ENCODE results near the gene OR10G3.

GRCh38 chr14:21529515-21529914 is 50.4 kb downstream of the OR10G3 start:
- TF ChIP-seq CTCF (conservative IDR thresholded peaks at IDR 0.05) (no peak), ZFX (IDR thresholded peaks at IDR 0.05) (no peak)

Measured in C4-2B (cell line).